ENCODE data around the gene ATP6V1G2.
"Not testable (repeated sequence)": the region's sequence is repeated elsewhere in the genome, so short reads cannot be mapped to it uniquely, and the experiment has no call there.

Gene ATP6V1G2

GRCh38 chr6:31546339-31546957, at the start of gene ATP6V1G2:
TSS of gene ATP6V1G2 (minus strand) at chr6:31546608. CDS start at chr6:31546559, 49 bp downstream.
- DNase-seq (ENCODE audit: low spot score in 2 of 2), result peak; percentile 66 to 76
- H3K4me1 Mint-ChIP-seq, result peaks cover 32% of the 10 kb centered on the region
- peak within 1 kb of the TSS; percentile 85 for H3K4me3 Mint-ChIP-seq

GRCh38 chr6:31592396-31592771, 46.0 kb upstream of the ATP6V1G2 start:
- peaks cover 54% of the 10 kb centered on the region for H3K4me1 Mint-ChIP-seq
- ATAC-seq (replicated peaks; ENCODE audit: extremely low read depth, poor library complexity, severe bottlenecking) (no peak), DNase-seq (ENCODE audit: low spot score in 2 of 2) (no peak)
- H3K9me3 Mint-ChIP-seq, result no peaks in the 10 kb centered on the region
- H3K4me3 Mint-ChIP-seq, result peak overlapping the region; percentile 64
- H3K36me3 Mint-ChIP-seq (ENCODE audit: insufficient read depth), result peaks cover 14% of the 10 kb centered on the region
- H3K27me3 Mint-ChIP-seq, result no peaks in the 10 kb centered on the region
- H3K27ac Mint-ChIP-seq (ENCODE audit: low read depth), result peak overlapping the region; percentile 87

More at GRCh38 chr6:31546339-31546957, at the start of gene ATP6V1G2:
- ATAC-seq (replicated peaks; ENCODE audit: extremely low read depth, poor library complexity, severe bottlenecking), result peak; percentile 52
- peak within 1 kb of the TSS; percentile 90 for H3K27ac Mint-ChIP-seq (ENCODE audit: low read depth)
- H3K27me3 Mint-ChIP-seq, result no peaks in the 10 kb centered on the region
- H3K9me3 Mint-ChIP-seq, result no peaks in the 10 kb centered on the region
- peaks cover 13% of the 10 kb centered on the region for H3K36me3 Mint-ChIP-seq (ENCODE audit: insufficient read depth)

GRCh38 chr6:31590691-31591090, 44.3 kb upstream of the ATP6V1G2 start:
- not testable (repeated sequence) for H3K9me3 Mint-ChIP-seq; H3K4me3 Mint-ChIP-seq; H3K27me3 Mint-ChIP-seq; DNase-seq (ENCODE audit: low spot score in 2 of 2); ATAC-seq (replicated peaks; ENCODE audit: extremely low read depth, poor library complexity, severe bottlenecking)
- H3K4me1 Mint-ChIP-seq, result peaks cover 59% of the 10 kb centered on the region
- H3K27ac Mint-ChIP-seq (ENCODE audit: low read depth), result peak overlapping the region; percentile 29
- H3K36me3 Mint-ChIP-seq (ENCODE audit: insufficient read depth), result peaks cover 15% of the 10 kb centered on the region

- no peak overlapping the region for H3K4me3 Mint-ChIP-seq
- ATAC-seq (replicated peaks; ENCODE audit: extremely low read depth, poor library complexity, severe bottlenecking) (no peak), DNase-seq (ENCODE audit: low spot score in 2 of 2) (no peak)
- H3K36me3 Mint-ChIP-seq (ENCODE audit: insufficient read depth), result peaks cover 15% of the 10 kb centered on the region
- H3K27me3 Mint-ChIP-seq, result no peaks in the 10 kb centered on the region
- peaks cover 70% of the 10 kb centered on the region for H3K4me1 Mint-ChIP-seq
- H3K9me3 Mint-ChIP-seq, result no peaks in the 10 kb centered on the region
- peak overlapping the region; percentile 29 for H3K27ac Mint-ChIP-seq (ENCODE audit: low read depth)
Measured at GRCh38 chr6:31588871-31589650, 42.7 kb upstream of the ATP6V1G2 start.

GRCh38 chr6:31587791-31588777, 41.7 kb upstream of the ATP6V1G2 start:
- H3K36me3 Mint-ChIP-seq (ENCODE audit: insufficient read depth), result peaks cover 10% of the 10 kb centered on the region
- peaks cover 65% of the 10 kb centered on the region for H3K4me1 Mint-ChIP-seq
- peak overlapping the region; percentile 87 for H3K27ac Mint-ChIP-seq (ENCODE audit: low read depth)
- H3K9me3 Mint-ChIP-seq, result no peaks in the 10 kb centered on the region
- DNase-seq (ENCODE audit: low spot score in 2 of 2), result no peak
- H3K27me3 Mint-ChIP-seq, result no peaks in the 10 kb centered on the region
- H3K4me3 Mint-ChIP-seq, result peak overlapping the region; percentile 57
- no peak for ATAC-seq (replicated peaks; ENCODE audit: extremely low read depth, poor library complexity, severe bottlenecking)

GRCh38 chr6:31586599-31587281, 40.3 kb upstream of the ATP6V1G2 start:
- ATAC-seq (replicated peaks; ENCODE audit: extremely low read depth, poor library complexity, severe bottlenecking) (peak; percentile 76), DNase-seq (ENCODE audit: low spot score in 2 of 2) (no peak)
- H3K27ac Mint-ChIP-seq (ENCODE audit: low read depth), result peak overlapping the region; percentile 87
- peaks cover 5% of the 10 kb centered on the region for H3K36me3 Mint-ChIP-seq (ENCODE audit: insufficient read depth)
- no peaks in the 10 kb centered on the region for H3K27me3 Mint-ChIP-seq
- H3K4me1 Mint-ChIP-seq, result peaks cover 69% of the 10 kb centered on the region
- peak overlapping the region; percentile 62 for H3K4me3 Mint-ChIP-seq
- H3K9me3 Mint-ChIP-seq, result no peaks in the 10 kb centered on the region

GRCh38 chr6:31586008-31586407, 39.6 kb upstream of the ATP6V1G2 start, which contains the start of gene LST1:
TSS of gene LST1 (plus strand) at chr6:31586277. CDS start at chr6:31587300, 1,023 bp downstream.
- Mint-ChIP-seq H3K9me3 (no peaks in the 10 kb centered on the region), H3K36me3 (ENCODE audit: insufficient read depth) (peaks cover 11% of the 10 kb centered on the region), H3K4me1 (peaks cover 74% of the 10 kb centered on the region), H3K4me3 (peak within 1 kb of the TSS; percentile 62), H3K27me3 (no peaks in the 10 kb centered on the region), H3K27ac (ENCODE audit: low read depth) (peak within 1 kb of the TSS; percentile 87)
- DNase-seq (ENCODE audit: low spot score in 2 of 2) (no peak), ATAC-seq (replicated peaks; ENCODE audit: extremely low read depth, poor library complexity, severe bottlenecking) (no peak)

- Mint-ChIP-seq H3K4me1 (peaks cover 76% of the 10 kb centered on the region), H3K27ac (ENCODE audit: low read depth) (peak overlapping the region; percentile 87), H3K27me3 (no peaks in the 10 kb centered on the region), H3K4me3 (peak overlapping the region; percentile 62), H3K9me3 (no peaks in the 10 kb centered on the region), H3K36me3 (ENCODE audit: insufficient read depth) (peaks cover 13% of the 10 kb centered on the region)
- DNase-seq (ENCODE audit: low spot score in 2 of 2), result peak in 1 of 2 donors; percentile 36
- ATAC-seq (replicated peaks; ENCODE audit: extremely low read depth, poor library complexity, severe bottlenecking), result no peak
Measured at GRCh38 chr6:31585491-31585890, 39.1 kb upstream of the ATP6V1G2 start.

GRCh38 chr6:31582230-31582643, 35.8 kb upstream of the ATP6V1G2 start, which contains the start of gene LTB:
TSS of gene LTB (minus strand) at chr6:31582424. CDS start at chr6:31582417, 7 bp downstream.
- Mint-ChIP-seq H3K27ac (ENCODE audit: low read depth) (peak within 1 kb of the TSS; percentile 97), H3K4me1 (peaks cover 81% of the 10 kb centered on the region), H3K4me3 (peak within 1 kb of the TSS; percentile 91), H3K9me3 (no peaks in the 10 kb centered on the region), H3K27me3 (no peaks in the 10 kb centered on the region), H3K36me3 (ENCODE audit: insufficient read depth) (peaks cover 23% of the 10 kb centered on the region)
- no peak for ATAC-seq (replicated peaks; ENCODE audit: extremely low read depth, poor library complexity, severe bottlenecking)
- DNase-seq (ENCODE audit: low spot score in 2 of 2), result no peak

GRCh38 chr6:31581434-31582229, 35.2 kb upstream of the ATP6V1G2 start:
- Mint-ChIP-seq H3K36me3 (ENCODE audit: insufficient read depth) (peaks cover 26% of the 10 kb centered on the region), H3K27me3 (no peaks in the 10 kb centered on the region), H3K9me3 (no peaks in the 10 kb centered on the region), H3K4me3 (peak overlapping the region; percentile 91), H3K27ac (ENCODE audit: low read depth) (peak overlapping the region; percentile 97), H3K4me1 (peaks cover 81% of the 10 kb centered on the region)
- DNase-seq (ENCODE audit: low spot score in 2 of 2) (no peak), ATAC-seq (replicated peaks; ENCODE audit: extremely low read depth, poor library complexity, severe bottlenecking) (no peak)

- Mint-ChIP-seq H3K36me3 (ENCODE audit: insufficient read depth) (peaks cover 32% of the 10 kb centered on the region), H3K27ac (ENCODE audit: low read depth) (peak overlapping the region; percentile 97), H3K4me1 (peaks cover 81% of the 10 kb centered on the region), H3K27me3 (no peaks in the 10 kb centered on the region), H3K9me3 (no peaks in the 10 kb centered on the region), H3K4me3 (peak overlapping the region; percentile 91)
- DNase-seq (ENCODE audit: low spot score in 2 of 2), result peak; percentile 79 to 89
- ATAC-seq (replicated peaks; ENCODE audit: extremely low read depth, poor library complexity, severe bottlenecking), result peak; percentile 84
Measured at GRCh38 chr6:31580807-31581433, 34.5 kb upstream of the ATP6V1G2 start.
